IMR-90 (cell line): Measurements from ENCODE around the gene MLXIPL.

Source experiments
- BHLHE40 ChIP-seq: fragments of 150-350 bp; IDR thresholded peaks from 2 replicates; pipeline ENCODE4 v1.6.1; 2016; ENCODE audit warnings: mild to moderate bottlenecking, low read depth, low read length
- CEBPB ChIP-seq: IDR thresholded peaks from 2 replicates; pipeline ENCODE4 v1.6.1; 2012; ENCODE audit warnings: low read depth, low read length, improper control_type of control experiment
- FOS ChIP-seq: fragments of 150-350 bp; IDR thresholded peaks from 2 replicates; pipeline ENCODE4 v1.6.1; 2016; ENCODE audit warnings: low read depth, low read length
- MXI1 ChIP-seq: IDR thresholded peaks from 2 replicates; pipeline ENCODE4 v1.6.1; 2012; ENCODE audit warnings: low read depth, mild to moderate bottlenecking, low read length, moderate library complexity, borderline replicate concordance
- NFE2L2 ChIP-seq: fragments of 150-350 bp; IDR thresholded peaks from 2 replicates; pipeline ENCODE4 v1.6.1; 2016; ENCODE audit warnings: low read depth, mild to moderate bottlenecking, low read length
- POLR2A ChIP-seq: IDR thresholded peaks from 2 replicates; pipeline ENCODE4 v1.6.1; 2012; ENCODE audit warnings: mild to moderate bottlenecking, low read depth, low read length
- RAD21 ChIP-seq: IDR thresholded peaks from 2 replicates; pipeline ENCODE4 v1.6.1; 2012; ENCODE audit warnings: low read length, improper control_type of control experiment
- RFX5 ChIP-seq: IDR thresholded peaks from 2 replicates; pipeline ENCODE4 v1.8.0; 2012; ENCODE audit warnings: low read depth, mild to moderate bottlenecking, low read length, moderate library complexity
- SMC3 ChIP-seq: fragments of 150-350 bp; IDR thresholded peaks from 2 replicates; pipeline ENCODE4 v1.6.1; 2016; ENCODE audit warnings: low read depth, mild to moderate bottlenecking, antibody characterized with exemption, low read length, moderate library complexity
- TF ChIP-seq, protein P1 (sequence below): conservative IDR thresholded peaks from 2 replicates; pipeline ENCODE4 v1.5.1; 2012; ENCODE audit warnings: mild to moderate bottlenecking, low read depth, low read length, improper control_type of control experiment

DNA sequence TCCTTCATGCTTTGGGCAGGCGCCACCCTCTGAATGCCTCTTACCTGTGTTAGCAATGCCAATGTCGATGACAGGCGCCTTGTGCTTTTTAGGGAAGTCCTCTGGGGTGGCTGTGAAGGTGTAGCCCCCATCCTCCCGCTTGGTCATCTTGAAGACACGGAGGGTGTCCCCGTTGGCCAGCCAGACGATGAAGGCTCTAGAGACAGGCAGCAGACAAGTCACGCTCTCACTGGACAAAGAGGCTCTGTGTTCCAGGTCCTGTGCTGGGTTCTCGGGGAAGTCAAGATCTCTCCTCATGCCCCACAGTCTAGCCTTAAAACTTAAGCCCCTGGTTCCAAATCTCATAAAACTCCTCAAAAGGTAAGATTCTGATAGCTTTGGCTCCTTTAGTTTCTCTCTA lies 51.0 kb downstream of the MLXIPL start:
- TF ChIP-seq BHLHE40: no peak
- TF ChIP-seq MXI1: no peak
- TF ChIP-seq POLR2A: no peak
- TF ChIP-seq, protein P1, sequence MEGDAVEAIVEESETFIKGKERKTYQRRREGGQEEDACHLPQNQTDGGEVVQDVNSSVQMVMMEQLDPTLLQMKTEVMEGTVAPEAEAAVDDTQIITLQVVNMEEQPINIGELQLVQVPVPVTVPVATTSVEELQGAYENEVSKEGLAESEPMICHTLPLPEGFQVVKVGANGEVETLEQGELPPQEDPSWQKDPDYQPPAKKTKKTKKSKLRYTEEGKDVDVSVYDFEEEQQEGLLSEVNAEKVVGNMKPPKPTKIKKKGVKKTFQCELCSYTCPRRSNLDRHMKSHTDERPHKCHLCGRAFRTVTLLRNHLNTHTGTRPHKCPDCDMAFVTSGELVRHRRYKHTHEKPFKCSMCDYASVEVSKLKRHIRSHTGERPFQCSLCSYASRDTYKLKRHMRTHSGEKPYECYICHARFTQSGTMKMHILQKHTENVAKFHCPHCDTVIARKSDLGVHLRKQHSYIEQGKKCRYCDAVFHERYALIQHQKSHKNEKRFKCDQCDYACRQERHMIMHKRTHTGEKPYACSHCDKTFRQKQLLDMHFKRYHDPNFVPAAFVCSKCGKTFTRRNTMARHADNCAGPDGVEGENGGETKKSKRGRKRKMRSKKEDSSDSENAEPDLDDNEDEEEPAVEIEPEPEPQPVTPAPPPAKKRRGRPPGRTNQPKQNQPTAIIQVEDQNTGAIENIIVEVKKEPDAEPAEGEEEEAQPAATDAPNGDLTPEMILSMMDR: no peak
- no peak for TF ChIP-seq CEBPB
- no peak for TF ChIP-seq FOS
- no peak for TF ChIP-seq RAD21
- no peak for TF ChIP-seq NFE2L2
- no peak for TF ChIP-seq SMC3
- TF ChIP-seq RFX5: no peak
